ENCODE results near the gene MPND. TPM values are rescaled to one million over a fixed set of nuclear protein-coding genes. Genes with fewer than 3 reads are reported as not detected.

MPND gene
- total RNA-seq, 3 donors from 2014 or later, result 6.1 to 7.7 (median 7.5) TPM

- intact Hi-C loops (cut with DNase I; ENCODE audit: low total_unique reads), result loop anchor here (10.0 kb wide), 1 partner anchor 649 kb away; no protein-coding TSS in a partner anchor
- peaks cover 4 to 9% of the 10 kb centered on the region in 2 donors for H3K27me3 ChIP-seq
- TF ChIP-seq CTCF (IDR thresholded peaks at IDR 0.05) (no peak), POLR2AphosphoS5 (IDR thresholded peaks at IDR 0.05) (no peak), POLR2A (IDR thresholded peaks at IDR 0.05) (no peak)
Measured at GRCh38 chr19:4303819-4304537, 39.4 kb upstream of the MPND start.

GRCh38 chr19:4304538-4305256 is 38.7 kb upstream of the MPND start, which contains the start of gene FSD1:
Gene FSD1, plus strand, starts transcription at chr19:4304598. Its CDS starts 149 bp downstream, at chr19:4304747.
- intact Hi-C loops (cut with DNase I; ENCODE audit: low total_unique reads), result loop anchor here (10.0 kb wide), 1 partner anchor 650 kb away; no protein-coding TSS in a partner anchor

More at GRCh38 chr19:4303819-4304537, 39.4 kb upstream of the MPND start:
- Histone ChIP-seq H3K4me1 (no peaks in the 10 kb centered on the region), H3K4me3 (peak overlapping the region in 2 of 3 donors; percentile 46 to 61), H3K27ac (no peak overlapping the region), H3K36me3 (no peaks in the 10 kb centered on the region), H3K9me3 (no peaks in the 10 kb centered on the region)
- DNase-seq (ENCODE audit: low spot score in 2 of 2), result no peak

GRCh38 chr19:4305257-4305612 is 38.1 kb upstream of the MPND start:
- TF ChIP-seq CTCF (IDR thresholded peaks at IDR 0.05) (no peak), POLR2A (IDR thresholded peaks at IDR 0.05) (no peak), POLR2AphosphoS5 (IDR thresholded peaks at IDR 0.05) (no peak)
- intact Hi-C loops (cut with DNase I; ENCODE audit: low total_unique reads), result loop anchor here (10.0 kb wide), 1 partner anchor 650 kb away; no protein-coding TSS in a partner anchor
- Histone ChIP-seq H3K9me3 (no peaks in the 10 kb centered on the region), H3K4me1 (no peaks in the 10 kb centered on the region), H3K36me3 (no peaks in the 10 kb centered on the region), H3K27ac (no peak overlapping the region), H3K27me3 (peaks cover 4 to 9% of the 10 kb centered on the region in 2 donors), H3K4me3 (no peak overlapping the region)
- no peak for DNase-seq (ENCODE audit: low spot score in 2 of 2)

More at GRCh38 chr19:4304538-4305256, 38.7 kb upstream of the MPND start, which contains the start of gene FSD1:
- Histone ChIP-seq H3K36me3 (no peaks in the 10 kb centered on the region), H3K4me3 (peak within 1 kb of the TSS in 2 of 3 donors; percentile 46 to 61), H3K27ac (no peak within 1 kb of the TSS), H3K9me3 (no peaks in the 10 kb centered on the region), H3K4me1 (no peaks in the 10 kb centered on the region), H3K27me3 (peaks cover 4 to 9% of the 10 kb centered on the region in 2 donors)
- DNase-seq (ENCODE audit: low spot score in 2 of 2), result no peak
- TF ChIP-seq POLR2A (IDR thresholded peaks at IDR 0.05), result no peak
- TF ChIP-seq CTCF (IDR thresholded peaks at IDR 0.05), result no peak
- no peak for TF ChIP-seq POLR2AphosphoS5 (IDR thresholded peaks at IDR 0.05)

- Histone ChIP-seq H3K4me1 (no peaks in the 10 kb centered on the region), H3K36me3 (no peaks in the 10 kb centered on the region), H3K27ac (no peak overlapping the region), H3K27me3 (peaks cover 4 to 9% of the 10 kb centered on the region in 2 donors), H3K9me3 (no peaks in the 10 kb centered on the region), H3K4me3 (no peak overlapping the region)
- no peak for TF ChIP-seq CTCF (IDR thresholded peaks at IDR 0.05)
- TF ChIP-seq POLR2A (IDR thresholded peaks at IDR 0.05), result no peak
- no peak for TF ChIP-seq POLR2AphosphoS5 (IDR thresholded peaks at IDR 0.05)
- intact Hi-C loops (cut with DNase I; ENCODE audit: low total_unique reads), result loop anchor here (10.0 kb wide), 1 partner anchor 651 kb away; no protein-coding TSS in a partner anchor
- no peak for DNase-seq (ENCODE audit: low spot score in 2 of 2)
Measured at GRCh38 chr19:4305659-4306058, 37.7 kb upstream of the MPND start.
